Right atrium auricular region (tissue), 2 donors: ENCODE measurements around the gene FBXL22. TPM values are rescaled to one million over a fixed set of nuclear protein-coding genes. Genes with fewer than 3 reads are reported as not detected.

Experiments used
- DNase-seq: peaks from one replicate; pipeline ENCODE4 v3.0.0-alpha.2; 2019; ENCODE audit warnings: low spot score
- H3K27ac ChIP-seq, 2 donors: fragments of 200-600 bp; sonication (generic); 1 replicate in 1 of 2; 2 replicates in 1 of 2; pipeline ENCODE4 v1.5.1; 2016 to 2019
- H3K27me3 ChIP-seq, 2 donors: fragments of 200-600 bp; sonication (generic); one replicate each; pipeline versions ENCODE4 v1.5.1 to v1.6.0; 2017 to 2019
- H3K36me3 ChIP-seq: fragments of 200-600 bp; sonication (generic); one replicate; pipeline ENCODE4 v1.5.1; 2016
- H3K4me1 ChIP-seq, 2 donors: fragments of 200-600 bp; sonication (generic); one replicate each; pipeline versions ENCODE4 v1.5.1 to v1.6.0; 2017 to 2019
- H3K4me3 ChIP-seq, 2 donors: fragments of 200-600 bp; sonication (generic); 1 replicate in 1 of 2; 2 replicates in 1 of 2; pipeline ENCODE4 v1.5.1; 2017 to 2019; ENCODE audit warnings: mild to moderate bottlenecking in 1 of 2, moderate library complexity in 1 of 2
- H3K9me3 ChIP-seq, 2 donors: fragments of 200-600 bp; sonication (generic); one replicate each; pipeline ENCODE4 v1.5.1; 2019
- CTCF ChIP-seq, 2 donors: fragments of 200-600 bp; sonication (generic); IDR thresholded peaks; one replicate each; pipeline ENCODE4 v1.5.1; 2019; ENCODE audit warnings: antibody characterized with exemption in 2 of 2
- total RNA-seq, 2 donors: library from RNA; depleted of rRNA; stranded (reverse); fragments of >200 nt; gene quantifications; one replicate each; pipeline ENCODE4 v1.1.0, GENCODE V29; 2016

FBXL22 gene
- total RNA-seq, 2 donors from 2014 or later, result 13.8 to 20.1 TPM

GRCh38 chr15:63556246-63556645 is 40.9 kb upstream of the FBXL22 start:
- no peak for DNase-seq
- H3K4me3 ChIP-seq, result no peak overlapping the region
- no peaks in the 10 kb centered on the region for H3K9me3 ChIP-seq
- H3K27ac ChIP-seq, result no peak overlapping the region
- TF ChIP-seq CTCF (IDR thresholded peaks at IDR 0.05), result no peak
- peaks cover 0 to 17% of the 10 kb centered on the region in 2 donors for H3K4me1 ChIP-seq
- peaks cover 31% of the 10 kb centered on the region for H3K36me3 ChIP-seq
- H3K27me3 ChIP-seq, result no peaks in the 10 kb centered on the region

- H3K27me3 ChIP-seq, result no peaks in the 10 kb centered on the region
- peaks cover 0 to 17% of the 10 kb centered on the region in 2 donors for H3K4me1 ChIP-seq
- H3K4me3 ChIP-seq, result no peak overlapping the region
- DNase-seq, result no peak
- no peak for TF ChIP-seq CTCF (IDR thresholded peaks at IDR 0.05)
- H3K9me3 ChIP-seq, result no peaks in the 10 kb centered on the region
- no peak overlapping the region for H3K27ac ChIP-seq
- peaks cover 36% of the 10 kb centered on the region for H3K36me3 ChIP-seq
Observed at GRCh38 chr15:63556736-63557135, 40.5 kb upstream of the FBXL22 start.

- Histone ChIP-seq H3K4me3 (no peak overlapping the region), H3K27me3 (no peaks in the 10 kb centered on the region), H3K4me1 (no peaks in the 10 kb centered on the region), H3K9me3 (no peaks in the 10 kb centered on the region), H3K36me3 (peaks cover 52% of the 10 kb centered on the region), H3K27ac (no peak overlapping the region)
- no peak for DNase-seq
- no peak for TF ChIP-seq CTCF (IDR thresholded peaks at IDR 0.05)
Observed at GRCh38 chr15:63559753-63560152, 37.4 kb upstream of the FBXL22 start.

- peaks cover 54% of the 10 kb centered on the region for H3K36me3 ChIP-seq
- no peak for TF ChIP-seq CTCF (IDR thresholded peaks at IDR 0.05)
- no peaks in the 10 kb centered on the region for H3K27me3 ChIP-seq
- no peaks in the 10 kb centered on the region for H3K4me1 ChIP-seq
- no peak overlapping the region for H3K4me3 ChIP-seq
- DNase-seq, result no peak
- no peaks in the 10 kb centered on the region for H3K9me3 ChIP-seq
- H3K27ac ChIP-seq, result no peak overlapping the region
Observed at GRCh38 chr15:63560741-63561448, 36.3 kb upstream of the FBXL22 start.

GRCh38 chr15:63564093-63564492 is 33.1 kb upstream of the FBXL22 start:
- Histone ChIP-seq H3K4me1 (no peaks in the 10 kb centered on the region), H3K27ac (no peak overlapping the region), H3K9me3 (no peaks in the 10 kb centered on the region), H3K36me3 (peaks cover 55% of the 10 kb centered on the region), H3K27me3 (no peaks in the 10 kb centered on the region), H3K4me3 (no peak overlapping the region)
- TF ChIP-seq CTCF (IDR thresholded peaks at IDR 0.05), result no peak
- DNase-seq, result no peak
